Femur (tissue), 1 donor: ENCODE results near the gene HNF4A.

Source experiments
- DNase-seq: peaks from one replicate; pipeline ENCODE4 v3.0.0-alpha.2; 2017

The HNF4A gene

DNA sequence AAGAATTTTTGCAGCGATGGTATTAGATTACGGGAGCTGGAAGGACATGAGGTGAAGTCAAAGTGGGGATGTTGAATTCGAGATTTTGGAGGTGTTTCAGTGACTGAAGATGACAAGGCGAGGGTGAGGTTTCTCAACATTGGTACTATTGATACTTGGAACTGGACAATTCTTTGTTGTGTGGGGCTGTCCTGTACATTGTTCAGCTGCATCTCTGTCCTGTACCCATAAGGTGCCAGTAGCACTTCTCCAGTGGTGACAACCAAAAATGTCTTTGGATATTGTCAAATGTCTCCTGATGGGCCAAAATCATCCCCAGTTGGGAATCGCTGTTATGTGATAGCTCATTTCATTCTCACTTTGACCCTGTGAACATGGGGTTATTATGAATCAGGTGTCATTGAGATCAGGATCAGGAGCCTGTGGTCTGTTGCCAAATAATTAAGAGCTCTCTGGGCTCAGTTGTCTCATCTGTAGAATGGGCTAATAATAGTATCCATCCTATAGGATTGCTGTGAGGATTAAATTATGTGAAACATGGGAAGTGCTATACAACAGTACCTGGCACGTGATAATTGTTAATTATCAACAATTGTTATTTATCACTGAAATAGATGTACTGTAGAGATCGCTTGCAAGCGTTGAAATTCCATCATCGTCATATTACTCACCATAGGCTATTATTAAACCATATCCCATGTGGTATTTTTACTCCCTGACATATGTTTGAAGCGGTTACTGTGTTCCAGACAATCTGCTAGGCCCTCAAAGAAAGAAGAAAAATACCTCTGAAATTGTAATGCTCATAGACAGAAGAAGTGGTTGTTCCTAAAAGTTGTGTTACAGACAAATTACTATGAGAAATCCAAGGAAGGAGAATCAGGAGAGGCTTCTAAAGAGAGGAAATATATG lies 71.6 kb downstream of the HNF4A start:
- no peak for DNase-seq

DNA sequence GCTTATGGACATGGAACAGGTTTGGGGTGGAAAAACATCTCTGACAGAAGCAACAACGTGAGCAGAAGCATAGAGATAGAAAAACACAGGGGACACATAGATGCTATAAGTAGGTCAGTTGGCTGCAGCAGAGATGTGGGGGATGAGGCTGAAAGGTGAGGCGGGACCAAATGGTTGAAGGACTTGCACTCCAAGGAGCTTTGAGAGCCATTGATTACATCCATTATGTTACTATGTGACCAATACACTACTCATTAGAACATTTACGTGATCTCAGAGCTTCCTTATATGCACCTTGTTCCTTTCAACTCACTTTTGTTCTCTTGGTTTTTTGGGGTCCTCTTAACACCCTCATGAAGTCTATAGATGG lies 72.3 kb downstream of the HNF4A start:
- DNase-seq: no peak

DNA sequence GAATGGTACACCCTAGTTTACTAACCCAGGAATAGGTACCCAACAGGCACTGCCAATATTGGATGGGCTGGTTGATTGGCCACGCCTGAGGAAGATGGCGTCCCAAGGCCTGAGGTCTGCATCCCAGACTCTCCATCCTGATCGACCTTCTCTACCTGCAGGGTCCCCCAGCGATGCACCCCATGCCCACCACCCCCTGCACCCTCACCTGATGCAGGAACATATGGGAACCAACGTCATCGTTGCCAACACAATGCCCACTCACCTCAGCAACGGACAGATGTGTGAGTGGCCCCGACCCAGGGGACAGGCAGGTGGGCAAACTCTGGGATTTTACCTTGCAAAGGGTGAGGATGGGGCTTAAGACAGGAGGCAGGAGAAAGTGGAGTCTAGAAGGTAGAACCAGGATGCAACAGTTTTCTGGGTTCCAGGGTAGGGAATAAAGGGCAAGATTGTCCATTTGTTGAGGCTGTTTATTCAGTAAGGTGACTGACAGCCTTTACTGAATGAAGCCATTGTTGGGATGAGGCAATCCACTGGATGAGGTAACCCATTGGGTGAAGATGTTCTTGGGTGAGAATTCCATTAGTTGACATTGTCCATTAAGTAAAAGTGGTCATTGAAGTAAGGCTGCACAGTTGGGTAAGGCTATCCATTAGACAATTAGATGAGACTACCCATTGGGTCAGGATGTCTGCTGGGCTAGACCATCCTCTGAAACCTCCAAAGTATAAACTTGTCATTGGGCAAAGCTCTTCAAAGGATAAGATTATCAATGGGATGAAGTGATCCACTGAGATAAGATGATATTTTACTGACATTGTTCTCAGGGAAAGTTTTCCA lies 72.9 kb downstream of the HNF4A start:
- no peak for DNase-seq

DNA sequence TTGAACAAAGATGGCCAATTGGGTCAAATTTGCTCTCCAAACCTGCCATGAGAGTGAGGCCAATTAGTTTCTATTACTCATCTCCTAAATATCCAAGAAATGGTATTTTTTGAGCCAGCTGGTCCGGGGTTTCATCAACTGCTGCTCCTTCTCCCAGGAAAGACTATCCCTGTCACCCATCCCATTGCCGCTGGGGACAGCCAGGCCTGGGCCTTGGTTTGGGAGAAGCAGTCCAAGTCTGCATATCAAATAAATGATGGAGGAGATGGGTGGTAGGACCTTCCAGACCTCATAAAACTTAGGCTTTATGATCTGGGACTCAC lies 73.5 kb downstream of the HNF4A start:
- DNase-seq: no peak

DNA sequence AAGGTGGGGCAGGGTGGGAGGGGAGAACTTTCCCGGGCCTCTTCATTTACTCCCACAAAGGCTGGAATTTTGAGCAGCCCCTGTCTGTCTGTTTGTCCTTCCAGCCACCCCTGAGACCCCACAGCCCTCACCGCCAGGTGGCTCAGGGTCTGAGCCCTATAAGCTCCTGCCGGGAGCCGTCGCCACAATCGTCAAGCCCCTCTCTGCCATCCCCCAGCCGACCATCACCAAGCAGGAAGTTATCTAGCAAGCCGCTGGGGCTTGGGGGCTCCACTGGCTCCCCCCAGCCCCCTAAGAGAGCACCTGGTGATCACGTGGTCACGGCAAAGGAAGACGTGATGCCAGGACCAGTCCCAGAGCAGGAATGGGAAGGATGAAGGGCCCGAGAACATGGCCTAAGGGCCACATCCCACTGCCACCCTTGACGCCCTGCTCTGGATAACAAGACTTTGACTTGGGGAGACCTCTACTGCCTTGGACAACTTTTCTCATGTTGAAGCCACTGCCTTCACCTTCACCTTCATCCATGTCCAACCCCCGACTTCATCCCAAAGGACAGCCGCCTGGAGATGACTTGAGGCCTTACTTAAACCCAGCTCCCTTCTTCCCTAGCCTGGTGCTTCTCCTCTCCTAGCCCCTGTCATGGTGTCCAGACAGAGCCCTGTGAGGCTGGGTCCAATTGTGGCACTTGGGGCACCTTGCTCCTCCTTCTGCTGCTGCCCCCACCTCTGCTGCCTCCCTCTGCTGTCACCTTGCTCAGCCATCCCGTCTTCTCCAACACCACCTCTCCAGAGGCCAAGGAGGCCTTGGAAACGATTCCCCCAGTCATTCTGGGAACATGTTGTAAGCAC lies 74.1 kb downstream of the HNF4A start:
- DNase-seq: no peak

DNA sequence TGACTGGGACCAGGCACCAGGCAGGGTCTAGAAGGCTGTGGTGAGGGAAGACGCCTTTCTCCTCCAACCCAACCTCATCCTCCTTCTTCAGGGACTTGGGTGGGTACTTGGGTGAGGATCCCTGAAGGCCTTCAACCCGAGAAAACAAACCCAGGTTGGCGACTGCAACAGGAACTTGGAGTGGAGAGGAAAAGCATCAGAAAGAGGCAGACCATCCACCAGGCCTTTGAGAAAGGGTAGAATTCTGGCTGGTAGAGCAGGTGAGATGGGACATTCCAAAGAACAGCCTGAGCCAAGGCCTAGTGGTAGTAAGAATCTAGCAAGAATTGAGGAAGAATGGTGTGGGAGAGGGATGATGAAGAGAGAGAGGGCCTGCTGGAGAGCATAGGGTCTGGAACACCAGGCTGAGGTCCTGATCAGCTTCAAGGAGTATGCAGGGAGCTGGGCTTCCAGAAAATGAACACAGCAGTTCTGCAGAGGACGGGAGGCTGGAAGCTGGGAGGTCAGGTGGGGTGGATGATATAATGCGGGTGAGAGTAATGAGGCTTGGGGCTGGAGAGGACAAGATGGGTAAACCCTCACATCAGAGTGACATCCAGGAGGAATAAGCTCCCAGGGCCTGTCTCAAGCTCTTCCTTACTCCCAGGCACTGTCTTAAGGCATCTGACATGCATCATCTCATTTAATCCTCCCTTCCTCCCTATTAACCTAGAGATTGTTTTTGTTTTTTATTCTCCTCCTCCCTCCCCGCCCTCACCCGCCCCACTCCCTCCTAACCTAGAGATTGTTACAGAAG lies 75.0 kb downstream of the HNF4A start:
- no peak for DNase-seq

DNA sequence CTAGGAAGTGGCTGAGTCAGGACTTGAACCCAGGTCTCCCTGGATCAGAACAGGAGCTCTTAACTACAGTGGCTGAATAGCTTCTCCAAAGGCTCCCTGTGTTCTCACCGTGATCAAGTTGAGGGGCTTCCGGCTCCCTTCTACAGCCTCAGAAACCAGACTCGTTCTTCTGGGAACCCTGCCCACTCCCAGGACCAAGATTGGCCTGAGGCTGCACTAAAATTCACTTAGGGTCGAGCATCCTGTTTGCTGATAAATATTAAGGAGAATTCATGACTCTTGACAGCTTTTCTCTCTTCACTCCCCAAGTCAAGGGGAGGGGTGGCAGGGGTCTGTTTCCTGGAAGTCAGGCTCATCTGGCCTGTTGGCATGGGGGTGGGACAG lies 75.6 kb downstream of the HNF4A start:
- DNase-seq: no peak

DNA sequence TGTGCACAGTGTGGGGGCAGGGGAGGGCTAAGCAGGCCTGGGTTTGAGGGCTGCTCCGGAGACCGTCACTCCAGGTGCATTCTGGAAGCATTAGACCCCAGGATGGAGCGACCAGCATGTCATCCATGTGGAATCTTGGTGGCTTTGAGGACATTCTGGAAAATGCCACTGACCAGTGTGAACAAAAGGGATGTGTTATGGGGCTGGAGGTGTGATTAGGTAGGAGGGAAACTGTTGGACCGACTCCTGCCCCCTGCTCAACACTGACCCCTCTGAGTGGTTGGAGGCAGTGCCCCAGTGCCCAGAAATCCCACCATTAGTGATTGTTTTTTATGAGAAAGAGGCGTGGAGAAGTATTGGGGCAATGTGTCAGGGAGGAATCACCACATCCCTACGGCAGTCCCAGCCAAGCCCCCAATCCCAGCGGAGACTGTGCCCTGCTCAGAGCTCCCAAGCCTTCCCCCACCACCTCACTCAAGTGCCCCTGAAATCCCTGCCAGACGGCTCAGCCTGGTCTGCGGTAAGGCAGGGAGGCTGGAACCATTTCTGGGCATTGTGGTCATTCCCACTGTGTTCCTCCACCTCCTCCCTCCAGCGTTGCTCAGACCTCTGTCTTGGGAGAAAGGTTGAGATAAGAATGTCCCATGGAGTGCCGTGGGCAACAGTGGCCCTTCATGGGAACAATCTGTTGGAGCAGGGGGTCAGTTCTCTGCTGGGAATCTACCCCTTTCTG lies 76.2 kb downstream of the HNF4A start:
- DNase-seq: no peak

DNA sequence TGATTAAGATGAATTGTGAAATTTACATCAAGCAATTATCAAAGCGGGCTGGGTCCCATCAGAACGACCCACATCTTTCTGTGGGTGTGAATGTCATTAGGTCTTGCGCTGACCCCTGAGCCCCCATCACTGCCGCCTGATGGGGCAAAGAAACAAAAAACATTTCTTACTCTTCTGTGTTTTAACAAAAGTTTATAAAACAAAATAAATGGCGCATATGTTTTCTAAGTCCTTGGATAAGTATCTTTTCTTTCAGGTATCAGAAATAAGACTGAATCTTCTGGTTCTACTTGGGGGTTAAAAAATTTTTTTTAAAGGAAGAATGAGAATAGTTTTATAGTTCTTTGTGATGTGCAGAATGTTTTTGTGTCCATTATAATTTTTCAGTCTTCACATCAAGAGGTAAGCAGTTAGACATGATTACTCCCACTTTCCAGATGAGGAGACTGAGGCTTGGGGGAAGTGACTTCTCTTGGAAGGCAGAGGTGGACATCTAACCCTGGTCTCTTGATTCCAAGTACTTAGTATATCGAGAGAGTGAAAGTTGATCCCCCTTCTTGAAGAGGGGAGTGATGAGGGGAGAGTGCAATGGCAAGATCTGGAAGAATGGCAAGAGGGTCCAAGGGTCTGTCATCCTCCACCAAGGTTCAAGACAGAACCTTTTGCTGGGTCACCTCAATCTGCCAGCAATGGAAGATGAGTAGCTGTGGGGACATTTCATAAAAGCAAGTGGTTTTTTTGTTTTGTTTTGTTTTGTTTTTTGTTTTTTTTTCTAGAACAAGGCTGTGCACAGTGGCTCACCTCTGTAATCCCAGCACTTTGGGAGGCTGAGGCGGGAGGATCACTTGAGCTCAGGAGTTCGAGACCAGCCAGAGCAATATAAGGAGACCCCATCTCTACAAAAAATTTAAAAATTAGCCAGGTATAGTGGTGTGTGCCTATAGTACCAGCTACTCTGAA lies 77.4 kb downstream of the HNF4A start:
- no peak for DNase-seq

DNA sequence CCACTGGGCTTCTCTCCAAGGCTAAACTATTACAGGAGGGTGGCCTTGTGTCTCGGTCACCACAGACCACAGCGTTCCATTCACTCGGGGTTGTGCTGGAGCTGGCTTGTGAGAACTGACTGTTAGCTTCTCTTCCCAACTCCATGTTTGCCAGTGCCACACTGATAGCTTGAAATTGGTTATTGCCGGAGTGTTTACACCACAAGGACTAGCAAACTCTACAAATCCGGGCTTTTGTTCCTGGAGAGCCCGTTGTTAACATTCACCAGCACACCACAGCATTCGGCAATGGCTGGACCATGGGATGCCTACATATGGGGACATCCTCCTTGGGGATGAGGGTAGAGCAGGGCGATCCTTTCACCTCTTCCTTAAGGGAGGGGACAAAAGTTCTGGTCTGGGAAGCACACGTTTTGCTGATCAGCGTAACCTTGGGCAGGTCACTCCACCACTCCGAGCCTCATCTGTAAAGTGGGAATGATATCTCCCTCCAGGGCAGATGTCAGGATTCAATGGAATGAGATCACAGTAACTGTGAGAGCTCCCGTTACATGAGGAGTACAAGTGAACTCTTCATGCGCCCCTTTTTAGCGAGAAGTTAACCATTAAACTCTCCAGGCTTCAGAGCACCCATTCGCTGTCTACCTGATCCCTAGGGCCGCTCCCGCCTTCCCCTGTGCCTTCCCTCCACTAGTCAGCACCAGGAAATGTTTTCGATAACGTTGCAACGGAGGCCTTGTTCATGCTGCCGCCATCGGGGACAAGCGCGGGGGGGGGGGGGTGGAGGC lies 78.4 kb downstream of the HNF4A start:
- peak; percentile 30 for DNase-seq

DNA sequence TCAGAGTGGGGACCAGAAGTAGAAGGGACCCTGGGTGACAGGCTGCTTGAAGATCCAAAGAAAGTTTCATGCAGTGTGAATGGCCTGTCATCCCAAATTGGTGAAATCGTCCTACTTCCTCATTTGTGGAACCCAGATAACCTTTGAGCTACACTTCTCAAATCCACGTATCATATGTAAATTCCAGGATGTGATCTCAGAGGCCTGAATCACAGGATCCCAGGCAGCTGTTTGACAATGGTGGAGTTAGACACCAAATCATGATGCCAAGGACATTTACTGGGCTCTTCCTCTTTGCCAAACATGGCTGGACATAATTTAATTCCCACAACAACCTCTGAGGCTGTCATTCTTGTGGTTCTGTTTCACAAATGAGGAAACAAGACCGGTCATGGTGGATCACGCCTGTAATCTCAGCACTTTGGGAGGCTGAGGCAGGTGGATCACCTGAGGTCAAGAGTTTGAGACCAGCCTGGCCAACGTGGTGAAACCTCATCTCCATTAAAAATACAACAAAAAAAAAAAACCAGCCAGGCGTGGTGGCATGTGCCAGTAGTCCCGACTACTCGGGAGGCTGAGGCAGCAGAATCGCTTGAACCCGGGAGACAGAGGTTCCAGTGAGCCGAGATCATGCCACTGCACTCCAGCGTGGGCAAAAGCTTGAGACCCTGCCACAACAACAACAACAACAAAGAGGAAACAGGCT lies 80.3 kb downstream of the HNF4A start:
- no peak for DNase-seq

DNA sequence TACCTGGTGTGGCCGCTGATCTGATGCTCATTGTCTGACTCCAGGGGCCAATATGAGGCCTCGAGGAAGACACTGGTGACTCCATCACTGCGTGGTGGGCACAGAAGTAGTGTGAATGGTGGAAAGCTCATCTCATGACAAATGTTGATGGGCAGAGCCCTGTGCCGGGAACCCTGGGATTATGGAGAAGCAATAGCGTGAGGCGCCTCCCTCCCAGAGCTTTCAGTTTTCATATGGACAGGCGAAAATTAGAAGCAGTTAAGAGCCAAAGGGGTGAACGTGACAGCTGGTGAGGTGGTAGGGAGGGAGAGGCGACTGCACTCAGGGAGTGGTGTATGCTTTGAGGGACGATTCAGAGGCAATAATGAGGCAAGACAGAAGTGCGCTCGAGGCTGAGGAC lies 80.9 kb downstream of the HNF4A start:
- DNase-seq: no peak

DNA sequence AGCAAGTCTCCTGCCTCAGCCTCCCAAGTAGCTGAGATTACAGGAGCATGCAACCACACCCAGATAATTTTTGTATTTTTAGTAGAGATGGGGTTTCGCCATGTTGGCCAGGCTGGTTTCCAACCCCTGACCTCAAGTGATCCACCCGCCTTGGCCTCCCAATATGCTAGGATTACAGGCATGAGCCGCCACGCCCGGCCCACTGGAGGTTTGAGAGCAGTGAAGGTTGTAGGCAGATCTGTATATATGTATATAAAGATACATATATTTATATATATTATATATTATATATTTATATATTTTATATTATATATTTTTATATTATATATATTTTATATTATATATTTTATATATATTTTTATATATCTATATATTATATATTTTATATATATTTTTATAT lies 82.0 kb downstream of the HNF4A start:
- no peak for DNase-seq

DNA sequence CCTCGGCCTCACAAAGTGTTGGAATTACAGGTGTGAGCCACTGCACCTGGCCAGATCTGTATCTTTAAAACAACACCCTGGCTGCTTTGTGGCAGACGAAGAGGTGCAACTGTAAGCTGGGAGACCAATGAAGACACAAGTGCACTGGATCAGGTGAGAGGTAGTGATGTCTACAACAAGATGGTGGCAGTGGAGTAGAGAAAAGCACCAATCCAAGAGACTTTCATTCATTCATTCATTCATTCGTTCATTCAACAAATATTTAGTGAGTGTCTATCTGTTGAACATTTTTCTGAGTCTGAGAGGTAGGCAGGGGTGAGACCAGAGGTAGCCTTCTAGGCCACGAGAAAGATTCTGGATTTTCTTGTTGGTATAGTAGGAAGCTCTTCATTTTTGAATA lies 83.3 kb downstream of the HNF4A start:
- DNase-seq: no peak

DNA sequence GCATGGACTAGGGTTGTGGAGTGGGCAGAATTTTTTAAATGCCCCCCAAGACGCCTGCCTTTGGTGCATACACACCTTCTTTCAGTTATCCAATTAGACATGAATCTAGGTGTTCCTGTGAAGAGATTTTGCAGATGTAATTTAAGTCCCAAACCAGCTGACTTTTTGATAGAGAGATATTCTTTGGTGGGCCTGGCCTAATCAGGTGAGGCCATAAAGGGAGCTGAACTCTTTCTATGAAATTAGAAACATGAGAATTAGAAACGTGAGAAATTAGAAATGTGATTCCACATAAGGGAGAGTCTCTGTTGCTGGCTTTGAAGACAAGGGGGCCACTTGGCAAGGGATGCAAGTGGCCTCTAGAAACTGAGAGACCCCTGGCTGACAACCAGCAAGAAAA lies 83.8 kb downstream of the HNF4A start:
- DNase-seq: no peak

DNA sequence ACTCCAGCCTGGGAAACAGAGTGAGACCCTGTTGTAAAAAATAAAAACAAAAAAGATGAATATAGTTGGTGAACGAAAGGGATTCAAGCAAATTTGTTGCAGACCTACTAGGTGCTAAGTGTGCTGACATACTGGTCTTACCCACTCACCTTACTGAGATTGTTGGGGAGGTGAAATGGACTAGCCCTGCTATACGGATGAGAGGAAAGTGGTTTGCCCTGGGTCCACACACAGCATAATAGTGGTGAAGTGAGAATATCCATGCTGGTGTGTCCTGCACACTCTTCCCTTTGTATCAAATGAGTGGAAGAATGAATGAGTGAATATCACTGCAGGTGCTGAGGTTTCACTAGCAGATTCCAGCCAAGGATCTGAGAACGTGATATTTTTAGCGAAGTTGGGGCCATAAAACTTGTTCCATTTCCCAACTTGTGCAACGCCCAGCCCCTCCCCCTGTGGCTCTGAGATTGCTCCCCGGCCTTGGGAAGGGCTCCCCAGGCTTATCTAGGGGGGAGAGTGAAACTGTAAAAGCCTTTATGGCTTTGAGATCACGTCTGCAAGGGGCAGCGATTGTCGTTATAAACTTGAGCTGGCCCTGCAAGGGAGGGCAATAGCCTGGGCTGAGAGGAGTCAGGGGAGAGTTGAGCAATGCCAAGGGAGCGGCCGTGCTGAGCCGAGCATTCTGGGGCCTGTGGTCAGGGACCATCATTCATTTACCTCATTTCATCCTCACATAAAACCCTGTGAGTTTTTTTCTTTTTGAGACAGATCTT lies 87.0 kb downstream of the HNF4A start:
- DNase-seq: no peak

DNA sequence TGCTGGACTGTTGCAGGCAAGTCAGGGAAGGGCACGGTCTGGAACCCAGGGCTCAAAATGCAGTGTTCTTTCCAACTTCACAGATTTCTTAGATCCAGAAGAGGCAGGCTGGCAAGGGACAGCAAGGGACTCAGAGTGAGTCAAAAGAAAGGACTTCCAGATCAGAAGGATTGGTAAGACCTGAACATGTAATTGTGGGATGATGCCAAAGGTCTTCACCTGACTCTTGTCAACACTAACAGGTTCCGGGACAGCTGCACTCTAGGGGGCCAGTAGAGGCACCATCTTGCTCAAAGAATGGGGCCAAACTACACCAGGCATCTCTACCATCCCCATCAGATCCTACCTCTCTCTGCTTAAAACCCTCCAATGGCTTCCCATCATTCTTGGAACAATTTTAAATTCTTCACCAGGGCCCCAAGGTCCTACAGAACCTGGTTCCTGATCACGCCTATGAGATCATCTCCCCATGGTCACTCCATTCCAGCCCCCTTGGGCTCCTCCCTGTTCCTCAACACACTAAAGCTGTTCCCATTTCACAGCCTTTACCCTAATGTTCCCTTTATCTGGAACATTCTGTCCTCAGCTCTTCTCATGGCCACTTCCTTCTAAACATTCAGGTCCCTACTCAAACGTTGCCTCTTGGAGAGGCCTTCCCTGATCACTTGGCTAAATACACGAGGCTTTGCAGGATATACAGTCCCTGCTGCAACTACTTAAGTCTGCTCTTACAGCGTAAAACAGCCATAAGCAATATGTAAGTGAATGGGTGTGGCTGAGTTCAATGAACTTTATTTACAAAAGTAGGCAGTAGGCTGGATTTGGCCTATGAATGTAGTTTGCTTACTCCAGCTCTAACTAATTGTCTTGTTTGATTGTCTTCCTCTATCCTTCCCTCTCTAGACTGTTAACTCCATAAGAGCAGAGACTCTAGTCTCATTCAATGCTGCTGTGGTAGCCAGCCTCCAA lies 90.5 kb downstream of the HNF4A start:
- DNase-seq: no peak
